SK-N-SH (cell line): ENCODE measurements around the gene SMC1B.

Experiments used
- CTCF ChIP-seq: fragments of 200-600 bp; sonication (generic); IDR thresholded peaks from 2 replicates; pipeline ENCODE4 v1.6.1; 2017; ENCODE audit warnings: antibody characterized with exemption, mild to moderate bottlenecking, moderate library complexity
- FOXM1 ChIP-seq: IDR thresholded peaks from 2 replicates; pipeline ENCODE4 v1.4.0; 2012; ENCODE audit warnings: low read depth, mild to moderate bottlenecking
- REST ChIP-seq: IDR thresholded peaks from 2 replicates; pipeline ENCODE4 v1.6.1; 2012; ENCODE audit warnings: mild to moderate bottlenecking, low read depth, low read length, moderate library complexity
- SIN3A ChIP-seq: IDR thresholded peaks from 2 replicates; pipeline ENCODE4 v1.6.1; 2012; ENCODE audit warnings: low read depth, mild to moderate bottlenecking, low read length, moderate library complexity, borderline replicate concordance

DNA sequence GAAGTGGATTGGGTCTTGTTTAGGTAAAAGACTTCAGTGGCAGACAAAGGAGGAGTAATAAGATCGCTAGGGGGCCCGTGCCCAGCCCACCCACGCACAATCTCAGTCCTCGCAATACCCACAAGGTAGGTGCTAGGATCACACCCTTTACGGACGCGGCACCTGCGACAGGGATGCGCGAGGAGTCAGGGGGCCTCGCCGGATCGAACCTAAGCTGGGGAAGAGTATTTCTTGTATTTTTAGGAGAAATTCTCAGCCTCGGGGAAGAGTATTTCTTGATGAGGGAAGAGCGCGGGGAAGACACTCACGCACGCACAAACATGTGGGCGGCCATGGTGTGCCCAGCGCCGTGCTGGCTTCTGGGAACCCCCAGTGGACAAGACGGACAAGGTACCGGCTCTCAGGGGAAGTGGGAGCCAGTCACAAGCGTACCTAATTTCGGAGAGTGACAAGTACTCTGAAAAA, 104.4 kb downstream of the SMC1B start:
- no peak for TF ChIP-seq REST
- no peak for TF ChIP-seq SIN3A
- no peak for TF ChIP-seq FOXM1
- no peak for TF ChIP-seq CTCF
